Activated T-cell treated with anti-CD3 and anti-CD28 coated beads for 48 hours (primary cell): ENCODE results near the gene PHYKPL.

Experiments
- DNase-seq: peaks from one replicate; pipeline ENCODE4 v3.0.0-alpha.2; 2020; ENCODE audit warnings: low read depth

Gene PHYKPL

DNA sequence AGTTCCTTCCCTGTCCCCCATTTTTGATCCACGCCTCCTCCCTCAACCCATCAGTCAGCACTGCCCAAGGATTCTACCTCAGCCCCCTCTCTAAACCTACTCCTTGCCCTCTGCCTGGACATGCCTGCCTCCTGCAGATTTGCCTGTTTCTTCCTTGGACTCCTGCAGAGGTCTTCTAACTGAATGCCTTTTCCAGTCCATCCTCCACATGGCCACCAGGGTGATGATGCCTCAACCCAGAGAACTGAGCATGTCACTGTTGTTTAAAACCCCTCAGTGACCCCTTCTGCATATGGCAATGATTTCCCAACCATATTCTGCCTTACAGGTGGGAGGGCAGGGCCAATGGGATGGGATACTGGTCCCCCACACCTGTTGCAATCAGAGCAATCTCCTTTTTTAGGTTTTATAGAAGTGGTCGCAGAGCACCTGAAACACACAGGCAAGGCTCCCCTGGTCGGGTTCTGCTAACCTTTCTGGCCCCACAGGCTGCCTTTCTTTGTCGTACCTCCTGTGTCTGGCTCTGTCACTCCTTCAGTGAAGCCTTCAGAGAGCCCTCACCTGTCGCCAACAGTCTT, 9.3 kb downstream of the PHYKPL start:
- DNase-seq, result no peak

GRCh38 chr5:178222292-178222691, 10.3 kb downstream of the PHYKPL start:
- DNase-seq, result no peak

GRCh38 chr5:178221853-178222252, 10.7 kb downstream of the PHYKPL start:
- no peak for DNase-seq

GRCh38 chr5:178221282-178221681, 11.3 kb downstream of the PHYKPL start:
- DNase-seq, result no peak

GRCh38 chr5:178218827-178219226, 13.8 kb downstream of the PHYKPL start:
- DNase-seq, result no peak

- DNase-seq, result no peak
Observed at GRCh38 chr5:178218237-178218776, 14.3 kb downstream of the PHYKPL start.

- DNase-seq, result no peak
Observed at GRCh38 chr5:178216779-178217178, 15.8 kb downstream of the PHYKPL start.

DNA sequence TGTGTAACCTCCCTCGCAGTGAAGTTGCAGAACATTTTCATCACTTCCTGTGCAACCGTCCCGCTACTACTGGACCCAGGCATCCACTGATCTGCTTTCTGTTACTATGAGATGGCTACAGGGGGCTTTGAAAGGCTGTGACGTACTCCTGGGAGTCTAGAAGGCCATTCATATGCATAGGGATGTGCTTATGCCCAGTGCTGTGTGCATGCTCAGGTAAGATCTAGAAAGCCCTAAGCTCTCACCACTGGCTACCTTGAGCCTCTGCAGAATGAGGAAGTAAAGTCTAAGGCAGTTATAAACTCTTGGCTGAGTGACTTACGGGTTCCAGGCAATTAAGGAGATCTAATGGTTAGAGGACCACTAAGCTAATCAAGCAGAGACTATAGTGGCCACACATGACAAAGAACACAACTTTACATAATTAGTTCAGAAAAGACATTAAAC, 16.5 kb downstream of the PHYKPL start:
- DNase-seq, result no peak

- DNase-seq, result no peak
Observed at GRCh38 chr5:178215280-178216002, 17.2 kb downstream of the PHYKPL start.

- DNase-seq, result no peak
Observed at GRCh38 chr5:178214160-178214803, 18.3 kb downstream of the PHYKPL start.

GRCh38 chr5:178213748-178214151, 18.9 kb downstream of the PHYKPL start:
- DNase-seq, result no peak

GRCh38 chr5:178213003-178213461, 19.6 kb downstream of the PHYKPL start:
- no peak for DNase-seq

- no peak for DNase-seq
Observed at GRCh38 chr5:178212241-178213002, 20.2 kb downstream of the PHYKPL start.

DNA sequence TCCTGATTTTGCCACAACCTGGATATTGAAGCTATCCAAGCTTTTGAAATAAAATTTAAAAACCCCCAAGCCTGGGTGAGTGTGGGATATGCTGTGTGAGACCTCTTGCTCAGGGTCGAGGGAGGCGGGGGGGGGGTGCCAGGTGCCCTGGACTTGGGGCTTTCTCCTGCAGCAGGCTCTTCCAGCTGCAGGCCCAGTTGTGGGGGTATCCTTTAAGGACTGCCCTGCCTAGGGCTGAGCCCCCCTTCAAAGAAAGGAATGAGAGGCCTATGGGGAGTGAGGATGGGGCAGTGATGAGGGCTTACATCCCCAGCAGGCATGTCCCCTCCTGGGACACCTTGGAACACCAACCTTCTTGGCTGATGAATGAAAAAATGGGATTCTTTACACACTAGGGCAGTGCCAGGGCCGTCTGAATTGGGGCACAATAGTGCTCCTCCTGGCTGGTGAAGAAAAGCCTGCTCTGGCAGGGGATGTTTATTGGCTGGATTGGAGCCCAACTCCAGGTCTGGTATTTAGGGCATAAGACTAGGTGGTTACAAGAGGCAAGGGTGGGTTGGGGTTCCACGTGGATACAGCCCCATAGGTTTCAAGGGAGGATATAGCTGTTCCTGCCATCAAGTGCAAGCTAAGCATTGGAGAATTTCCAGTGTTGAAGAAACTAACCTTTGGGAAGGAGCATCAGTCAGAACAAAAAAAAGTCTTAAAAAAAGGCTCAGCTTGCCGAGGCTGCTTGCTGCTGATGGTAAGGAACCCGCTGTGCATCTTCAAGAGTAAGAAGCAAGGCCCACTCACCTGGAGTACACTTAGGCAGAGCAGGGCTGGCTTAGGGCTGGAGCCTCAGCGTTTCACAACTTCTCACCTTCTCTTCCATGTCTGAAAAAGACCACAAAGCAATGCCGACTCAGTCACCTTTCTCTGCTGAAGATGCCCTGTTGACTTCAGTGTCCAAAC, 21.2 kb downstream of the PHYKPL start:
- DNase-seq, result no peak

- DNase-seq, result no peak
Observed at GRCh38 chr5:178210686-178211085, 21.9 kb downstream of the PHYKPL start.

DNA sequence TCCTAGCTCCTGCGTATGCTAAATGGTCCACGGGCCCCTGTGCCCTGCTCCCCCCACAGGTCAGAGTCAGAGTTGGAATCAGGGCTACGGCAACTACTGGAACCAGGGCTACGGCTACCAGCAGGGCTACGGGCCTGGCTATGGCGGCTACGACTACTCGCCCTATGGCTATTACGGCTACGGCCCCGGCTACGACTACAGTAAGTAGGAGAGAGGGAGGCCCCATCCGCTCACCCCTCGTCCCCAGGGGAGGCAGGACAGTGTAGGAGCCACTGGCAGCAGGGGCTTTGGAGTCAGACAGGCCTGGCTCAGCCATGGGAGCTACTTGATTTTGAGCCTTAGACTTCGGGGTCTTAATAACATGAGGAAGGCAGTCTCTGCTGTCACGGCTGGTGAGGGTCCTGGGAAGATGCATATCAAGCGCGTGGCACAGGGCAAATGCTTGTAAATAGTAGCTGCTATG, 22.5 kb downstream of the PHYKPL start:
- no peak for DNase-seq

GRCh38 chr5:178209334-178210072, 23.1 kb downstream of the PHYKPL start:
- no peak for DNase-seq

DNA sequence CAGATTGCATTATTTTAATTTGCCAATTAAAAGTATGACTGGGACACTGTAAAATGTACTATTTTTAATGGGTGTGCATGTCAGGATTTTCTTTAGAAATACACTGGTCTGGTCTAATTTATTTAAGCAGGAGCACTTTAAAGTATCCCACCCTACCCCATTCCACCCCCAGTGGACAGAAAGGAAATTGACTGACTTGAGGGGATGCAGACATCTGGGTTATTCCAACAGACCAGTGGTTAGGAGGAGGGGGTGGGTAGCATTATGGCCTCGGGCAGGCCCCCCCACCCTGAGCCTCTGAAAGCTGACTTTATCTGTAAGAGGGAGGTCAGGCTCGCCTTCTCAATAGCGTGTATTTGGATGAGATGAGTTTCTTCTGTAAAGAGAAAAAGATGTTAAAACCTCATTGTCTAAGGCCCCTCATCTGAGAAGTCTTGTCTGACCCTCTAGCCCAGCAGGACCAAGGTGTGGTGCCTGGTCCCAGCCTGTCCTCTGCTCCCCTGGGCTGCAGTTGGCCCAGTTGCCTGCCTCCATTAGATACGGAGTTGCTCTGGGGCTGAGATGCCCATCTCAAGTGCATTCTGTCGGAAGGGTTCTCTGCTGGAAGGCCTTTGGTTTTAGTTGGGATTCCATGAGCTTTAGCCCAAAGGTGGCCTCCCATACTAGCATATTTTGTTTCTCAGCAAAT, 23.9 kb downstream of the PHYKPL start:
- no peak for DNase-seq

GRCh38 chr5:178207917-178208280, 24.7 kb downstream of the PHYKPL start:
- no peak for DNase-seq
